HG03565 (cell line): Measurements from ENCODE around the gene RIT1.
"Not testable (repeated sequence)": the region's sequence is repeated elsewhere in the genome, so short reads cannot be mapped to it uniquely, and the experiment has no call there.

Experiments
- ATAC-seq: cut with Tn5 transposase; IDR thresholded peaks from one replicate; pipeline ENCODE4 v1.9.1; 2021; ENCODE audit warnings: mild to moderate bottlenecking, moderate library complexity; ENCODE audit not compliant: unreplicated experiment

RIT1 gene

GRCh38 chr1:155934097-155934935, 23.2 kb upstream of the RIT1 start, which contains the start of gene KHDC4:
KHDC4 (minus strand) TSS chr1:155934413; CDS start chr1:155934373, 40 bp downstream.
- ATAC-seq: peak; percentile 74

DNA sequence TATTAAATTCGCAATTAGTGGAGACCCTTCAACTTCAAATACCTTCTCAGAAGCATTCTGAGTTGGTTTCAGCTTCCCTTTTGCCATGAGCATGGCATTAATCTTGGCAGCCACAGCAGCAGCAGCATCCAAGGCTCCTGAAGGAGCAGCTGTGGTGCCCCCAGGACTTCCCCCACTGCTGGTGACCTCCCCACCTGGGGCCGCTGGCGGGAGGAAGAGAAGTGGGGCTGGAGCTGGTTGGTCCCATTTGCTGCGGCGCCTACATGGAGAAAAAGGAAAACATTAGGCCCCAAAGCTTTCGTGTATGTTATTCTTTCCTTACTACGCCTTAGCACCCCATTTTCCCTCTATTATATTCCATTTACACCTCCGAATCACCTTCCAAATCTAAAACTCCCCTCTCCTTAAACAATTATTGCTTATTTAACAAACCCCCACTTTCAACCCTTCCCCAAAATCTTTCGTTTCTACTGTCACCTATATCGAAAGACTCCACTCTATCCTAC, 22.5 kb upstream of the RIT1 start:
- no peak for ATAC-seq

DNA sequence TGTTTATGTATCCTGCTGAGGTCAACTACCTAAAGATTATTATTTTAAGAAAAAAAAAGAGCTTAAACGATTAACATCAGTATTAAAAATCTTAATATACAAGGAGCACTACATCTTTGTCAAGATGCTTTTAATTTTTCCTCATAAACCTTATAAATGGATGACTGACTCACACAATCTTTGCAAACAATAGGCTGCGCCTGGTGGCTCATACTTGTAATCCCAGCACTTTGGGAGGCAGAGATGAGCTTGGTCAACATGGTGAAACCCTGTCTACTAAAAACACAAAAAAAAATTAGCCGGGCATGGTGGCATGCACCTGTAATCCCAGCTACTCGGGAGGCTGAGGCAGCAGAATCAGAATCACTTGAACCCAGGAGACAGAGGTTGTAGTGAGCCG, 21.3 kb upstream of the RIT1 start:
- no peak for ATAC-seq

GRCh38 chr1:155932081-155932480, 20.9 kb upstream of the RIT1 start:
- ATAC-seq: no peak

GRCh38 chr1:155931332-155932038, 20.3 kb upstream of the RIT1 start:
- ATAC-seq: no peak

DNA sequence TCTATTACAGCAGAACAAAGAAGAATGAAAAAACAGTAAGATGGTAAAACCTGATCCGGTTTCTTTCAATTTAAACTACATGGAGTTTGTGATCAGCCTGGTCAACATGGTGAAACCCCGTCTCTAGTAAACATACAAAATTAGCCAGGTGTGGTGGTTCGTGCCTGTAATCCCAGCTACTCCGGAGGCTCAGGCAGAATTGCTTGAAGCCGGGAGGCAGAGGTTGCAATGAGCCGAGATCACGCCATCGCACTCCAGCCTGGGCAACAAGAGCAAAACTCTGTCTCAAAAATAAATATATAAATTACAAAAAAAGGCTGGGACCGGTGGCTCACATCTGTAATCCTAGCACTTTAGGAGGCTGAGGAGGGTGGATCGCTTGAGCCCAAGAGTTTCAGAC, 19.6 kb upstream of the RIT1 start:
- not testable (repeated sequence) for ATAC-seq

- no peak for ATAC-seq
Observed at GRCh38 chr1:155929057-155929456, 17.9 kb upstream of the RIT1 start.

GRCh38 chr1:155925506-155925905, 14.4 kb upstream of the RIT1 start:
- no peak for ATAC-seq

GRCh38 chr1:155920717-155921116, 9.6 kb upstream of the RIT1 start:
- no peak for ATAC-seq

- no peak for ATAC-seq
Observed at GRCh38 chr1:155919801-155920200, 8.7 kb upstream of the RIT1 start.

DNA sequence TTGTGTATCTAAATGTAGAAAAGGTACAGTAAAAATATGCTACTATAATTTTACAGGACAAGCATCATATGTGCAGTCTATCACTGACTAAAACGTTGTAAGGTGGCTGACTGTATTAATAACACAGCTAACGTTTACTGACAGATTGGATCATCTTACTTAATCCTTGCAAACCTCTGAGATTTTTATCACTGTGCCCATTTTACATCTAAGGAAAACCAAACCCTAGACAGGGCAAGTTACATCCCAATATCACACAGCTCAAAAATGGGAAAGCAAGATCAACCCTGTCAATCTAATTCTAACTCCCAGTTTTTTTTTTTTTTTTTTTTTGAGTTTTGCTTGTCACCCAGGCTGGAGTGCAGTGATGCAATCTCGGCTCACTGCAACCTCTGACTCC, 7.5 kb upstream of the RIT1 start:
- ATAC-seq: no peak

DNA sequence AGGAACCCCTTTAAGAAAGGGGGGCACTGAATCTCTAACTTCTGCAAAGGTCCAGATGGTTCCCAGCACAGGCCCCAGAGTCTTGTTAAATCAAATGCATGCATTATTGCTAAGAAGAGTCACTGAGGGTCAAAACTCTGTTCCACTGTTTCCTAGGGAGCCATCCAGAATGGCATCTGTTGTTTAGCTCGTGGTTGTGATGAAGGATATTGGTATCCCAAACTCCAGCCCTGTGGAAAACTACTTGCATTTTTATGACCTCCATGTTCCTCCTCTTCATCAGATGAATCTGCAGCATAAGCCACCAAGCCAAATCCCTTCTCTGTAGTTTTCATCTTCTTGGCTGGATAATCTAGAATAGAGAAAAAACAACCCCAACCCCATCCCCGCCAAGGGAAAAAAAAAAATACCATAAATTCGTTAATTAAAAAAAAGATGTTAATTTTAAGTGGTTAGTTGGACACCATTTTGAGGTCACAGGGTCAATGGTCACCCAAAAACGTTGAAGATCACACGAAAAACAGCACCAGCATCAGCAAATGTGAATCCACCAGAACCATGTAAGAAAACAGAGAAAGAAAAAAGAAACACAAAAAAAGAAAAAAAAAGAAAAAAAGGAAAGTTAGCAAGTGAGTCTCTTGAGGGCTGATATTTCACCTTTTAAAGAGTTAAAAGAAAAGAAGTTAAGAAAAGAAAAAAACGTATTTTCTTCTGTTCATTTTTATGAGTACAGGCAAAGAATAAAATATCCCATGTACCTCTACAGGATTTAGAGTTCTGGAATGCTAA, 3.0 kb upstream of the RIT1 start:
- ATAC-seq: no peak

GRCh38 chr1:155912056-155912536, 947 bp upstream of the RIT1 start:
- ATAC-seq: no peak

DNA sequence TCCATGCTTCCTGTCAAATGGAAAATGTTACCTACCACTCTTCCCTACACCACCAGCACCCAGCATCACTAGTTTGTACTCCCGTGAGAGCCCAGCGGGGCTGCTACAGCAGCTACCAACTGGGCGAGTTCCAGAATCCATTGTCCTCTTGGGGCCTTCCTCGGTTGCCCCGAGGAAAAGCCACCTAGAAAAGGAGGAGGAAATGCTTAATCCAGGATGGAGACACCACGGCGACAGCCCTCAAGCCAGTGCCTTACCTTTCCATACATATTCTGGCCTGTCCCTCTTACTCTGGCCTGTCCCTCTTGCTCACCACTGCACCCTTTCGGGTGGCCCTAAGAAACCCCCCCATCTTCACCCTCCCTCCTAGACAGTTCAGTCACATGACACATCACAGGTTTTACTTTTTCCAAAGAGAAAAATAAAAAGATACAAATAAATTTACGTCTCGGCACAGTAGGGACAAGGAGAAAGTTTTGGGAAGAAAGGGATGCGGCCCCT, 478 bp downstream of the RIT1 start:
- ATAC-seq: no peak

- no peak for ATAC-seq
Observed at GRCh38 chr1:155909894-155910293, 1.3 kb downstream of the RIT1 start.

DNA sequence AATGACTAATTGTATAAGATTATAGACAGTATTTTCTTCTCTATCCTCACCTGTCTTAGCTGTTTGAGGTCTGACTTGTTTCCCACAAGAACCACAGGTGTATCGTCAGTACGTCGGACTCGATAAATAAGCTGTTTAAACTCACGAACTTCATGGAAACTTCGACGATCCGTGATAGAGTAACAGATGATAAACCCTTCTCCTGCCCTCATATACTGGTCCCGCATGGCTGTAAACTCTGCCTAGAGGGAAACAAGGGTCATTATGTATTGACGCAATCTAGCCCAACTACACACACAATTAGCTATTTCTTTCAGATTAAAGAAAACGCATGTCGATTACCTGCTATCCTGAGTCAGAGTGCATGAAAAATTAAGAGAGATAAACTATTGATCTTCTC, 6.9 kb downstream of the RIT1 start:
- ATAC-seq: no peak

GRCh38 chr1:155900161-155900560, 11.0 kb downstream of the RIT1 start:
- ATAC-seq: no peak

- no peak for ATAC-seq
Observed at GRCh38 chr1:155899683-155900082, 11.5 kb downstream of the RIT1 start.

- no peak for ATAC-seq
Observed at GRCh38 chr1:155898888-155899287, 12.3 kb downstream of the RIT1 start.

GRCh38 chr1:155897746-155898145, 13.4 kb downstream of the RIT1 start:
- ATAC-seq: no peak

DNA sequence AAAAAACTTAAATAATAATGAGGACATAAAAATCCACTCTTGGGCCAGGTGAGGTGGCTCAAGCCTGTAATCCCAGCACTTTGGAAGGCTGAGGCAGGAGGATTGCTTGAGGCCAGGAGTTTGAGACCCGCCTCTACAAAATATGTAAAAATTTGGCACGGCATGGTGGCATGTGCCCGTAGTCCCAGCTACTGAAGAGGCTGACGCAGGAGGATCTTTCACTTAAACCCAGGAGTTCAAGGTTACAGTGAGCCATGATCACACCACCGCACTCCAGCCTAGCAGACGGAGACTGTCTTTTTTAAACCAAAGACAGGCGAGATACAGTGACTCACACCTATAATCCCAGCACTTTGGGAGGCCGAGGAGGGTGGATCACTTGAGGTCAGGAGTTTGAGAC, 14.7 kb downstream of the RIT1 start:
- ATAC-seq: not testable (repeated sequence)
